SJSA1 (cell line): ENCODE data around the gene ZC3HAV1. TPM values are rescaled to one million over a fixed set of nuclear protein-coding genes. Genes with fewer than 3 reads are reported as not detected.
"Not testable (repeated sequence)": the region's sequence is repeated elsewhere in the genome, so short reads cannot be mapped to it uniquely, and the experiment has no call there.

Experiments
- DNase-seq, 2 experiments: peaks; one replicate each; pipeline ENCODE4 v3.0.0-alpha.2; 2015 to 2020; ENCODE audit warnings: low spot score in 2 of 2, low read depth in 1 of 2
- H3K27ac ChIP-seq: fragments of 250-450 bp; sonication (Bioruptor Pico); 2 replicates; pipeline ENCODE4 v1.5.1; 2020; ENCODE audit warnings: mild to moderate bottlenecking, moderate library complexity
- H3K27me3 ChIP-seq: fragments of 250-450 bp; sonication (Bioruptor Pico); replicated peaks from 2 replicates; pipeline ENCODE4 v1.5.1; 2020; ENCODE audit warnings: mild to moderate bottlenecking, moderate library complexity
- H3K36me3 ChIP-seq: fragments of 250-450 bp; sonication (Bioruptor Pico); 2 replicates; pipeline ENCODE4 v1.5.1; 2020; ENCODE audit warnings: mild to moderate bottlenecking
- H3K4me1 ChIP-seq: fragments of 250-450 bp; sonication (Bioruptor Pico); replicated peaks from 2 replicates; pipeline ENCODE4 v1.6.1; 2021; ENCODE audit warnings: mild to moderate bottlenecking
- H3K4me3 ChIP-seq: fragments of 250-450 bp; sonication (Bioruptor Pico); 2 replicates; pipeline ENCODE4 v1.5.1; 2020; ENCODE audit warnings: mild to moderate bottlenecking
- H3K9me3 ChIP-seq: fragments of 250-450 bp; sonication (Bioruptor Pico); replicated peaks from 2 replicates; pipeline ENCODE4 v1.5.1; 2020; ENCODE audit warnings: mild to moderate bottlenecking
- total RNA-seq: library from RNA; depleted of rRNA; stranded (reverse); fragments of >200 nt; shearing (Covaris generic); gene quantifications from 2 replicates; pipeline ENCODE4 v1.2.3, GENCODE V29; 2014

ZC3HAV1 gene
- total RNA-seq, 1 experiment from 2014 or later, result 27.4 TPM

DNA sequence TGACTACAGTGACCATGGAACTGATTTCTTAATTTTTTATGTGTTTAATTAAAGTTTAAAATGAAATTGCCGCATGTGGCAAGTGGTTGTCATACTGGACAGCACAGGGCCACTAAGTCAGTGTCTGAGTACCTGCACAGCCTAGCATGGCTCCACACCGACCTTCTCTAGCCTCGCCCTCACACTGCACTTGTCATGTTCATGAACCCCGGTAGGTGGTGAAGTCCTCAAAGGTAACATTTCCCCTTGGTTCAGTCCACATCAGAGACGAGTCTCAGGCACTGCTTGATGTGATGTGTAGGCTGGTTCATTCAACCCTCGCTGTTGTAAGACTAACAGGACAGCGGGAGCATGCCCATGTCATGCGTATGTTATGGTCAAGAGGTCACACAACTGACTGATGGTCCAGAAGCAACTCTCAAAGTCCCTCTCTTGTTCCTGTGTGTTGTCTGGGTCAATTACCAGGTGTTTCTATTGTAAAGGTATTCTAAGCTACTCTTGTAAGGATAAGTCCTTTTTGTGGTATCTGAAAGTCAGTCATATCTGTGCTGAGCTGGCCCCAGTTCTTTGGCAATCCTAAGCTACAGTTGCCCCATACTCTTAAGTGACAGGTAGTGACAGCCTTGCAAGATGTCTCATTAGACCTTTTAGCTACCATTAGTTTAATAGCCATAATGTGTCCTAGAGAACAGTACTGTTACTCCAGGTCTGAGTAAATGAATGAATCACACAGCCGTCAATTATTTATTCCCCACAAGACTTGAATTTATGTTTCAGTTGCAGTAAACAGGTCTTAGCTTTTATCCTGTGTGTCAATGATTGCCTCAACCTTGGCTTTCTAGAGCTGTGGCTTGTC lies 40.7 kb downstream of the ZC3HAV1 start:
- no peaks in the 10 kb centered on the region for H3K27me3 ChIP-seq
- H3K36me3 ChIP-seq, result peaks cover 42% of the 10 kb centered on the region
- no peaks in the 10 kb centered on the region for H3K9me3 ChIP-seq
- H3K4me1 ChIP-seq, result no peaks in the 10 kb centered on the region
- no peak overlapping the region for H3K4me3 ChIP-seq
- DNase-seq, result no peak
- H3K27ac ChIP-seq, result no peak overlapping the region

DNA sequence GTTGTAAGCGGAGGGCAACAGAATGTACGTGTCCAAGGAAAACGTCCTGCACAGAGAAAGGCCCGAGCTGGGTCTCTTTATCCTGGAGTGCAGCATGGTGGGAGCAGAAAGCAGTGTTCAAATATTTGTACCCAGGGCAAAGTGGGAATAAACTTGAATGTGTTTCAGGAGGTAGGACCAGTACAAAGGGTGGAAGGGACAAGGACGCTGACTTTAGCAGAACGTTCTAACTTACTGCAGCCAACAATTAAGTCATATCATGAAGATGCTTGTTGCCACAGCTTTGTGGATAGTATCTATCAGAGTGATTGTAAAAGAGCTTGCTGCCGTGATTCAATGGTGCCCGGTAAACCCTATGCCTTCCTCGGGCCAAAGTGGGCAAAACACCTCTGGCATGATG lies 43.2 kb downstream of the ZC3HAV1 start:
- DNase-seq, result no peak
- Histone ChIP-seq H3K4me3 (no peak overlapping the region), H3K4me1 (no peaks in the 10 kb centered on the region), H3K9me3 (no peaks in the 10 kb centered on the region), H3K27me3 (no peaks in the 10 kb centered on the region), H3K27ac (no peak overlapping the region), H3K36me3 (peaks cover 31% of the 10 kb centered on the region)

- H3K9me3 ChIP-seq, result no peaks in the 10 kb centered on the region
- no peaks in the 10 kb centered on the region for H3K4me1 ChIP-seq
Observed at GRCh38 chr7:139065323-139065722, 44.2 kb downstream of the ZC3HAV1 start.

DNA sequence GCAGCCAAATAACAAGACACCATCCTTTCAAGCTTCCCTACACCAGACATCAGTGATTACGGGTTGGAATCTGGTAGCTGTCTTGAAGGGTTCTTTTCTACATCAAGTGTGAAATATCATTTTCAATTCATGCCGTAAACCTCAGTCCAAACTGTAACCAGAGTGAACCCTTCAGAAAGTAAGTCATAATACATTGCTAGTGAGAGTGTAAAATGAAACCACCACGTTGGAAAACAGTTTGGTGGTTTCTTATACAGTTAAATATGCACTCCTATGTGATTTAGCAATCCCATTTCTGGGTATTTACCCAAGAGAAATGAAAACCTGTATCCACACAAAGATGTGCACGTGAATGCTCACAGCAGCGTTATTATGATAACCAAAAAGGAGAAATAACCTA lies 48.1 kb downstream of the ZC3HAV1 start:
- Histone ChIP-seq H3K4me1 (no peaks in the 10 kb centered on the region), H3K9me3 (no peaks in the 10 kb centered on the region), H3K36me3 (peaks cover 40% of the 10 kb centered on the region), H3K27me3 (no peaks in the 10 kb centered on the region), H3K27ac (no peak overlapping the region), H3K4me3 (no peak overlapping the region)
- DNase-seq, result no peak

More at GRCh38 chr7:139065323-139065722, 44.2 kb downstream of the ZC3HAV1 start:
- no peaks in the 10 kb centered on the region for H3K27me3 ChIP-seq
- no peak for DNase-seq
- H3K36me3 ChIP-seq, result peaks cover 39% of the 10 kb centered on the region
- no peak overlapping the region for H3K27ac ChIP-seq
- no peak overlapping the region for H3K4me3 ChIP-seq

DNA sequence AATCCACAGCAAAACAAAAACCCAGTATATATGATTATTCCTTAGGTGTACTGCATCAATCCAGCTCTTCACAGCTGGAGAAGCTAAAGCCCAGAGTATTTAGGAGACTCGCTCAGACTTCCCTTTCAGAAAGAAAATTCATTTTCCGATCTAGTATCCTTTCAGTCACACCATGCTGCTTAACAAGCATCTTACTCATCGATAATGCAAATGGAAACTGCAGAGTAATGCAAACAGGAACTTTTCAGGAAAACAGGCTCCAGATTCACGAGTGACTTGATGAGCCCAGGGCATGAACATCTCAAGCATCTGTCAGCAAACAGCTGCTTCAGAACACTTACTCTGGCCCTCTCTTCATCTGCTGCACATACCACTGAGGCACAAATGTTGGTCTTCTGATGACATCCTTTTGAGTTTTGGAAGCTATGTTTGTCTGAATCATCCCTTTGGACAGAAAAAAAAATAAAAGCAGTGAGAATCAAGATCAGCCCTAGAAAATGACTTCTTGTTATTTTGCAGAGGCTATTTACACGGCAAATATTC lies 48.8 kb downstream of the ZC3HAV1 start:
- H3K27me3 ChIP-seq, result no peaks in the 10 kb centered on the region
- H3K27ac ChIP-seq, result no peak overlapping the region
- no peak for DNase-seq
- peaks cover 40% of the 10 kb centered on the region for H3K36me3 ChIP-seq
- H3K4me1 ChIP-seq, result no peaks in the 10 kb centered on the region
- H3K9me3 ChIP-seq, result no peaks in the 10 kb centered on the region
- H3K4me3 ChIP-seq, result no peak overlapping the region

DNA sequence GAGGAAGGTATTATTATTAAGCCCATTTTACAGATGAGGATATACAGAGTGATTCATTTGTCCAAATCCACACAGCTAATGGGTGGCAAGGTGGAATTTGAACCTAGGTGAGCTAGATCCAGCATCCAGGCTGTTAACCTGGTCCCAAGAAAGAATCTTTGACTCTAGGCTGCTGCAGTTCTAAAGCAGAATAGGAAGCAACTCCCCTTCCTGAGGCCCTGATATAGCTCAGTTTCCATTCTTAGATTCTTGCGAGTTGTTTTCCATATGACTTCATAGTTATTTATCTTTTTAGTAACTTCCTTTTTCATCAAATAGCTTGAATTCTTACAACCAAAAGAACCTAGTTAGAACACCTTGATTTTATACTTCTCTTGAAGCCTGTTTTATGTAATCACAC lies 49.6 kb downstream of the ZC3HAV1 start:
- Histone ChIP-seq H3K27me3 (no peaks in the 10 kb centered on the region), H3K36me3 (peaks cover 47% of the 10 kb centered on the region), H3K9me3 (no peaks in the 10 kb centered on the region), H3K4me1 (no peaks in the 10 kb centered on the region), H3K4me3 (no peak overlapping the region), H3K27ac (no peak overlapping the region)
- no peak for DNase-seq

DNA sequence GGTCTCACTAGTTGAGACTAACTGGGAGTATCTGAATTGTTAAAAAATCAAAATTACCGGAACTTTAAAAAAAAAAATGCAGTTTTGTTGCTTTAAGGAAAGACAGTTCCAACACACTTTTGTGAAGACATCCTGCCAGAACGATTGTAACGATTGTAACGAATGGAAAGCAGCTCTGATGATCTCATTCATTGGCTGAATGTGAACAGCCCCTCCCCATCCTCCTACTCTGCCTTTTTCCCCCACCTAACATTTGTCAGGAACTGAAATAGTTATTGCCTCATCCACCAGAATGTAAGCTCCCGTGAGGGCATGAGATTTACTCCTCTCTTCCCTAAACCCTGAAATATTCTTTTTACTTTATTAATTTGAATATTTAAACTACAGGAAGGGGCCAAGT lies 50.6 kb downstream of the ZC3HAV1 start:
- no peak overlapping the region for H3K4me3 ChIP-seq
- H3K27ac ChIP-seq, result no peak overlapping the region
- no peaks in the 10 kb centered on the region for H3K27me3 ChIP-seq
- peaks cover 45% of the 10 kb centered on the region for H3K36me3 ChIP-seq
- H3K9me3 ChIP-seq, result no peaks in the 10 kb centered on the region
- no peak for DNase-seq
- no peaks in the 10 kb centered on the region for H3K4me1 ChIP-seq

DNA sequence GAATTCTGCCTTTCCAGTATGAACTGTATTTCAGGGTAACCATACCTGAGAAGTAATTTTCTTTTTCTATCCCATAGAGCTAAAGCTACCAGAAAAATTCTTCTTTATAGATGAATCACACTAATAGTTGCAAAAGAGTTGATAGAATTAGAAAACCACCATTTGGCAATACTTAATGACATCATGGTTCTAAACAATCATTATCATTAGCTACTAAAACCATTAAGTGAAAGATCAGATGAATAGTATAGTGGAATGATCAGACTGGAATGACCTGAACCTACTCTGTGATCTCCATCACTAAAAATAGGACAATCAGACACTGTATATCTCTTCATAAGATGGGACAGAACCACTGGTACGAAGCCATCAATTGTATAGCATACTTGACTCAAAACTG lies 53.8 kb downstream of the ZC3HAV1 start:
- H3K4me1 ChIP-seq, result no peaks in the 10 kb centered on the region
- H3K36me3 ChIP-seq, result peaks cover 45% of the 10 kb centered on the region
- H3K27ac ChIP-seq, result no peak overlapping the region
- H3K27me3 ChIP-seq, result no peaks in the 10 kb centered on the region
- no peak overlapping the region for H3K4me3 ChIP-seq
- no peak for DNase-seq
- no peaks in the 10 kb centered on the region for H3K9me3 ChIP-seq

DNA sequence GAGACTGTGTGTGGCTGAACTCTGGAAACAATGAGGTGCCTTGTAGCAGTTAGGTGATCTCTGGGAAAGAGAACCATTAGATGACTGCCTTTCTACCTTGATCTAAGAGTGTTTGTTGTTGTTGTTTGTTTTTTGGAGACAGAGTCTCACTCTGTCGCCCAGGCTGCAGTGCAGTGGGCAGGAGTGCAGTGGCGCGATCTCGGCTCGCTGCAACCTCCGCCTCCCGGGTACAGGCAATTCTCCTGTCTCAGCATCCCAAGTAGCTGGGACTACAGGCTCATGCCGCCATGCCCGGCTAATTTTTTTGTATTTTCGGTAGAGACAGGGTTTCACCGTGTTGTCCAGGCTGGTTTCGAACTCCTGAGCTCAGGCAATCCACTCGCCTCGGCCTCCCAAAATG lies 54.9 kb downstream of the ZC3HAV1 start:
- peaks cover 48% of the 10 kb centered on the region for H3K36me3 ChIP-seq
- H3K9me3 ChIP-seq, H3K4me1 ChIP-seq, H3K27me3 ChIP-seq, H3K4me3 ChIP-seq, H3K27ac ChIP-seq, DNase-seq: not testable (repeated sequence)

DNA sequence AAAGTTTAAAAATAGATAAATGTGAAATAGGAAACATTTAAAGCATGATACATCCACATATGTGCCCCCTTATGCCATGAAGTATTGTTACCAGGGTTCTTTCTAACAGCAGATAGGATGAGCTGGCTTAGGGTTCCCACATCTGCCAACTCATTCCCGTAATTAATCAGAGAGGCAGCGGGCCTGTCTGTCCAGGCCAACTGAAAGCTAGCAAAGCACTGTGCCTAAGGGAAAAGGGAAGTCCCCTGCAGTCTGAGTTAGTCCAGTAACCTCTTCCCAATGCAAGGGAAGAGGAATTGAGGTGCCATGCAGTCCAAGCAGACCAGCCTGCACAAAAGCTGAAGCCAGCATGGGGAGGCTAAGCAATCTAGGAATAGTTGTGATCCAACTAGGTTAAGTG lies 55.4 kb downstream of the ZC3HAV1 start:
- DNase-seq, result no peak
- no peak overlapping the region for H3K27ac ChIP-seq
- no peaks in the 10 kb centered on the region for H3K27me3 ChIP-seq
- H3K9me3 ChIP-seq, result no peaks in the 10 kb centered on the region
- peaks cover 52% of the 10 kb centered on the region for H3K36me3 ChIP-seq
- no peaks in the 10 kb centered on the region for H3K4me1 ChIP-seq
- no peak overlapping the region for H3K4me3 ChIP-seq

- Histone ChIP-seq H3K4me3 (no peak overlapping the region), H3K4me1 (no peaks in the 10 kb centered on the region), H3K27ac (no peak overlapping the region), H3K9me3 (no peaks in the 10 kb centered on the region), H3K27me3 (no peaks in the 10 kb centered on the region), H3K36me3 (peaks cover 57% of the 10 kb centered on the region)
- DNase-seq, result no peak
Observed at GRCh38 chr7:139051655-139052054, 57.9 kb downstream of the ZC3HAV1 start.

DNA sequence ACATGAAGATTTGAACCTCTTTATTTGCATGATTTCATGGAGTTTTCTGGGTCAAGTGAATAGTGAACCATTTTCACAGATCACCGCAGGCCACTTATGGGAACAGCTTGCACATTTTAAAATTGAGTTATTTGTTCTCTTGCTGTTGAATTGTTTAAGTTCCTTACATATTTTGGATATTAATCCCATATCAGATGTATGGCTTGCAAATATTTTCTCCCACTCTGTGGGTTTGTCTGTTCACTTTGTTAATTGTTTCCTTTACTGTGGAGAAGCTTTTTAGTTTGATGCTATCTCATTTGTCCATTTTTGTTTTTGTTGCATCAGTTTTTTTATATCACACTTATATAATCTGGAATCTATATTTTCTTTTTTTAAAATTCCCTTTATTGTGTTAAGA lies 59.6 kb downstream of the ZC3HAV1 start:
- Histone ChIP-seq H3K4me1 (no peaks in the 10 kb centered on the region), H3K4me3 (no peak overlapping the region), H3K9me3 (no peaks in the 10 kb centered on the region), H3K36me3 (peaks cover 63% of the 10 kb centered on the region), H3K27me3 (no peaks in the 10 kb centered on the region), H3K27ac (no peak overlapping the region)
- no peak for DNase-seq

- Histone ChIP-seq H3K27ac (no peak overlapping the region), H3K27me3 (no peaks in the 10 kb centered on the region), H3K4me1 (peaks cover 4% of the 10 kb centered on the region; the same call in 1 of the 2 replicates), H3K36me3 (peaks cover 56% of the 10 kb centered on the region), H3K9me3 (no peaks in the 10 kb centered on the region), H3K4me3 (no peak overlapping the region)
- DNase-seq, result no peak
Observed at GRCh38 chr7:139049111-139049510, 60.4 kb downstream of the ZC3HAV1 start.

DNA sequence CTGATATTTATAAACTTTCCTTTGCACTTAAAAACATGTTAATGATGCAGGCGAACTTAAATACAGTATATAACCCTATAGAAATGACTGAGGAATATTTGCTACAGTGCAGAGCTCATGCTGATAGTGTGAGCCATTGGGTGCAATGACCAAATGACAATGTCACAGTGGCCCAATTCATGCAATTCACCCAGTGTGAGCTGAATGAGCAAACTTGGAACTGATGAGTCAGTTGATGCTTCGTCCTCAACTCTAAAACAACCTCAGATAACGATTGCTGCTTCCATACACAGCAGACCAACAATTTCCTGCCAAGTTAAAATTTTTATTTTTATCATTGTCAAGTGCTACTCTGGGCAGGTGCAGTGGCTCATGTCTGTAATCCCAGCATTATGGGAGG lies 61.5 kb downstream of the ZC3HAV1 start:
- Histone ChIP-seq H3K27ac (no peak overlapping the region), H3K4me1 (peaks cover 5% of the 10 kb centered on the region; the same call in 1 of the 2 replicates), H3K36me3 (peaks cover 47% of the 10 kb centered on the region), H3K9me3 (no peaks in the 10 kb centered on the region), H3K27me3 (no peaks in the 10 kb centered on the region), H3K4me3 (no peak overlapping the region)
- DNase-seq, result no peak
